22Rv1 (cell line): ENCODE results near the gene ITGAD.

Experiments
- ZFX ChIP-seq: fragments of 450-650 bp; IDR thresholded peaks from 2 replicates; pipeline ENCODE4 v1.6.1; 2017; ENCODE audit warnings: antibody characterized with exemption, borderline replicate concordance
- TF ChIP-seq, protein P1 (sequence below): fragments of 450-650 bp; IDR thresholded peaks from 2 replicates; pipeline ENCODE4 v1.5.1; 2017; ENCODE audit warnings: mild to moderate bottlenecking

DNA sequence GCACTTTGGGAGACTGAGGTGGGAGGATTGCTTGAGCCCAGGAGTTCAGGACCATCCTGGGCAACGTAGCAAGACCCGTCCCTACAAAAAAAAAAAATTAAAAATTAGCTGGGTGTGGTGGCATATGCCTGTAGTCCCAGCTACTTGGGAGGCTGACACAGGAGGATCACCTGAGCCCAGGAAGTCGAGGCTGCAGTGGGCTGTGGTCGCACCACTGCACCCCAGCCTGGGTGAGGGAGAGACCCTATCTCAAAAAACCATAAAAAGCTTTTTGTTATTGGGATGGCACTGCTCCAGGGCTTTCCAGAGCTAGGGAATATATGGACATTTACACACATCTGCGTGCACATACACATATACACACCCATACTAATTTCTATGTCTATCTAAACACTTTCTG, 58.1 kb downstream of the ITGAD start:
- TF ChIP-seq, protein P1, sequence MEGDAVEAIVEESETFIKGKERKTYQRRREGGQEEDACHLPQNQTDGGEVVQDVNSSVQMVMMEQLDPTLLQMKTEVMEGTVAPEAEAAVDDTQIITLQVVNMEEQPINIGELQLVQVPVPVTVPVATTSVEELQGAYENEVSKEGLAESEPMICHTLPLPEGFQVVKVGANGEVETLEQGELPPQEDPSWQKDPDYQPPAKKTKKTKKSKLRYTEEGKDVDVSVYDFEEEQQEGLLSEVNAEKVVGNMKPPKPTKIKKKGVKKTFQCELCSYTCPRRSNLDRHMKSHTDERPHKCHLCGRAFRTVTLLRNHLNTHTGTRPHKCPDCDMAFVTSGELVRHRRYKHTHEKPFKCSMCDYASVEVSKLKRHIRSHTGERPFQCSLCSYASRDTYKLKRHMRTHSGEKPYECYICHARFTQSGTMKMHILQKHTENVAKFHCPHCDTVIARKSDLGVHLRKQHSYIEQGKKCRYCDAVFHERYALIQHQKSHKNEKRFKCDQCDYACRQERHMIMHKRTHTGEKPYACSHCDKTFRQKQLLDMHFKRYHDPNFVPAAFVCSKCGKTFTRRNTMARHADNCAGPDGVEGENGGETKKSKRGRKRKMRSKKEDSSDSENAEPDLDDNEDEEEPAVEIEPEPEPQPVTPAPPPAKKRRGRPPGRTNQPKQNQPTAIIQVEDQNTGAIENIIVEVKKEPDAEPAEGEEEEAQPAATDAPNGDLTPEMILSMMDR = no peak
- no peak for TF ChIP-seq ZFX
